ENCODE measurements around the gene CELA2B. TPM values are rescaled to one million over a fixed set of nuclear protein-coding genes. Genes with fewer than 3 reads are reported as not detected.
"Not testable (repeated sequence)": the region's sequence is repeated elsewhere in the genome, so short reads cannot be mapped to it uniquely, and the experiment has no call there.

The CELA2B gene
- total RNA-seq, 1 donor from 2014 or later, result not detected

- Histone ChIP-seq H3K27ac (no peak overlapping the region), H3K4me3 (no peak overlapping the region), H3K9me3 (no peaks in the 10 kb centered on the region), H3K4me1 (no peaks in the 10 kb centered on the region), H3K36me3 (peaks cover 4 to 13% of the 10 kb centered on the region in 2 donors), H3K27me3 (no peaks in the 10 kb centered on the region)
- DNase-seq (ENCODE audit: low spot score in 2 of 2), result no peak
- intact Hi-C loops (cut with DNase I), result no loop called here
- TF ChIP-seq CTCF (IDR thresholded peaks at IDR 0.05), result no peak
Measured at GRCh38 chr1:15483971-15484370, 8.1 kb downstream of the CELA2B start.

- H3K9me3 ChIP-seq; H3K4me1 ChIP-seq; H3K27me3 ChIP-seq; H3K27ac ChIP-seq; DNase-seq (ENCODE audit: low spot score in 2 of 2); H3K4me3 ChIP-seq; intact Hi-C loops (cut with DNase I): not testable (repeated sequence)
- peaks cover 4 to 13% of the 10 kb centered on the region in 2 donors for H3K36me3 ChIP-seq
Measured at GRCh38 chr1:15484443-15484842, 8.5 kb downstream of the CELA2B start.

GRCh38 chr1:15485636-15486035, 9.7 kb downstream of the CELA2B start:
- intact Hi-C loops (cut with DNase I), result no loop called here
- DNase-seq (ENCODE audit: low spot score in 2 of 2), result no peak
- H3K27me3 ChIP-seq, result no peaks in the 10 kb centered on the region
- TF ChIP-seq CTCF (IDR thresholded peaks at IDR 0.05), result no peak
- no peaks in the 10 kb centered on the region for H3K9me3 ChIP-seq
- H3K36me3 ChIP-seq, result peaks cover 7 to 23% of the 10 kb centered on the region in 2 donors
- no peak overlapping the region for H3K27ac ChIP-seq
- no peak overlapping the region for H3K4me3 ChIP-seq
- no peaks in the 10 kb centered on the region for H3K4me1 ChIP-seq

GRCh38 chr1:15486844-15487610, 11.1 kb downstream of the CELA2B start:
- H3K27ac ChIP-seq; DNase-seq (ENCODE audit: low spot score in 2 of 2); H3K4me1 ChIP-seq; H3K4me3 ChIP-seq; H3K27me3 ChIP-seq; intact Hi-C loops (cut with DNase I); H3K9me3 ChIP-seq: not testable (repeated sequence)
- peaks cover 8 to 35% of the 10 kb centered on the region in 2 donors for H3K36me3 ChIP-seq

- Histone ChIP-seq H3K4me3 (no peak overlapping the region), H3K36me3 (peaks cover 11 to 47% of the 10 kb centered on the region in 2 donors)
- intact Hi-C loops (cut with DNase I), result no loop called here
Measured at GRCh38 chr1:15488371-15488770, 12.5 kb downstream of the CELA2B start.

GRCh38 chr1:15489052-15489736, 13.3 kb downstream of the CELA2B start:
- Histone ChIP-seq H3K9me3 (no peaks in the 10 kb centered on the region), H3K4me1 (no peaks in the 10 kb centered on the region), H3K27ac (no peak overlapping the region), H3K27me3 (no peaks in the 10 kb centered on the region), H3K36me3 (peaks cover 19 to 54% of the 10 kb centered on the region in 2 donors), H3K4me3 (no peak overlapping the region)
- no peak for DNase-seq (ENCODE audit: low spot score in 2 of 2)
- TF ChIP-seq CTCF (IDR thresholded peaks at IDR 0.05), result no peak
- intact Hi-C loops (cut with DNase I), result no loop called here

More at GRCh38 chr1:15488371-15488770, 12.5 kb downstream of the CELA2B start:
- DNase-seq (ENCODE audit: low spot score in 2 of 2), result no peak
- TF ChIP-seq CTCF (IDR thresholded peaks at IDR 0.05), result no peak
- Histone ChIP-seq H3K27me3 (no peaks in the 10 kb centered on the region), H3K4me1 (no peaks in the 10 kb centered on the region), H3K9me3 (no peaks in the 10 kb centered on the region), H3K27ac (no peak overlapping the region)

GRCh38 chr1:15491010-15491409, 15.1 kb downstream of the CELA2B start:
- H3K9me3 ChIP-seq; H3K4me3 ChIP-seq; H3K27me3 ChIP-seq; H3K4me1 ChIP-seq; intact Hi-C loops (cut with DNase I); H3K27ac ChIP-seq; DNase-seq (ENCODE audit: low spot score in 2 of 2): not testable (repeated sequence)
- H3K36me3 ChIP-seq, result peaks cover 23 to 67% of the 10 kb centered on the region in 2 donors
